K562 (cell line): ENCODE data around the gene SEC22C. TPM values are rescaled to one million over a fixed set of nuclear protein-coding genes. Genes with fewer than 3 reads are reported as not detected.
A peak's percentile ranks its signal among the peaks of the same experiment; 100 is the strongest.

Experiments used
- ATAC-seq: fragments of 200-7000 bp; cut with Tn5 transposase; 3 replicates; pipeline ENCODE4 v1.9.1; 2020; ENCODE audit warnings: moderate library complexity
- BruUV-seq: library from RNA; stranded (reverse); fragments of 400-500 nt; replicated peaks from 2 replicates; lab custom pipeline; 2021; lab: Mats Ljungman, UMichigan
- CTCF ChIA-PET: fragments of 300-600 bp; formaldehyde crosslinking; extraction: SDS; loops from one replicate; lab custom pipeline; 2021; ENCODE audit warnings: low intra/inter-chr PET ratio; lab: Yijun Ruan, JAX
- POLR2A ChIA-PET: fragments of 300-600, 350-650 bp; sonication (Branson Sonifier 250); formaldehyde crosslinking; extraction: SDS; loops from one replicate; lab custom pipeline; 2021; ENCODE audit warnings: antibody characterized with exemption, inconsistent platforms; lab: Yijun Ruan, JAX
- DNase-seq, 4 experiments: peaks; one replicate each; pipeline versions ENCODE4 v3.0.0 to v3.0.0-alpha.2; 2011 to 2018; ENCODE audit warnings: low spot score in 3 of 4, mixed read lengths in 3 of 4; ENCODE audit errors: extremely low read depth in 1 of 4
- FAIRE-seq: peaks from 2 replicates; lab custom pipeline; 2011; peaks lifted over from hg19 to GRCh38; lab: Jason Lieb, UNC
- H2AFZ ChIP-seq: 2 replicates; pipeline ENCODE4 v1.6.0; 2011; ENCODE audit warnings: low read depth, low read length, control low read depth, inconsistent platforms
- H3K27ac ChIP-seq: fragments of 200-600 bp; 3 replicates; pipeline ENCODE4 v1.8.0; 2011; ENCODE audit warnings: low read depth, mild to moderate bottlenecking, control low read depth, inconsistent platforms, low read length, moderate library complexity, mixed read lengths; ENCODE audit errors: extremely low read depth
- H3K27me3 ChIP-seq, 2 experiments: fragments of 300-600 bp in 1 of 2; 2 replicates in 1 of 2; 3 replicates in 1 of 2; pipeline versions ENCODE4 v1.6.0 to v1.8.0; 2011; ENCODE audit warnings: inconsistent platforms in 2 of 2, low read length in 2 of 2, mild to moderate bottlenecking in 1 of 2, mixed read lengths in 1 of 2, moderate library complexity in 1 of 2; ENCODE audit not compliant: control insufficient read depth in 2 of 2, insufficient read depth in 2 of 2
- H3K36me3 ChIP-seq: fragments of 300-600 bp; 3 replicates; pipeline ENCODE4 v1.8.0; 2011; ENCODE audit warnings: mild to moderate bottlenecking, low read length, inconsistent platforms; ENCODE audit not compliant: control insufficient read depth, insufficient read depth
- H3K4me1 ChIP-seq, 2 experiments: fragments of 200-600 bp in 1 of 2; replicated peaks in 1 of 2; 2 replicates in 1 of 2; 3 replicates in 1 of 2; pipeline versions ENCODE4 v1.5.1 to v1.8.0; 2011; ENCODE audit warnings: inconsistent platforms in 2 of 2, low read length in 2 of 2, mild to moderate bottlenecking in 1 of 2, mixed read lengths in 1 of 2, moderate library complexity in 1 of 2; ENCODE audit not compliant: control insufficient read depth in 2 of 2, insufficient read depth in 2 of 2
- H3K4me2 ChIP-seq: 2 replicates; pipeline ENCODE4 v1.6.1; 2011; ENCODE audit warnings: low read length, control low read depth, inconsistent platforms, mixed read lengths; ENCODE audit not compliant: insufficient read depth
- H3K4me3 ChIP-seq: fragments of 200-600 bp; sonication (generic), shearing (Covaris generic); 2 replicates; pipeline ENCODE4 v1.5.1; 2016; ENCODE audit warnings: control low read depth, inconsistent platforms
- H3K79me2 ChIP-seq: fragments of 200-600 bp; 3 replicates; pipeline ENCODE4 v1.8.0; 2011; ENCODE audit warnings: low read length, inconsistent platforms; ENCODE audit not compliant: control insufficient read depth, insufficient read depth
- H3K9ac ChIP-seq, 2 experiments: 2 replicates each; pipeline versions ENCODE4 v1.6.0 to v1.6.1; 2011; ENCODE audit warnings: low read depth in 2 of 2, low read length in 2 of 2, control low read depth in 1 of 2, inconsistent platforms in 1 of 2, mild to moderate bottlenecking in 1 of 2, mixed read lengths in 1 of 2; ENCODE audit not compliant: insufficient read depth in 1 of 2
- H3K9me1 ChIP-seq: one replicate; pipeline ENCODE4 v1.6.0; 2011; ENCODE audit warnings: inconsistent platforms, mild to moderate bottlenecking, low read length, moderate library complexity; ENCODE audit not compliant: control insufficient read depth, insufficient read depth
- H3K9me3 ChIP-seq: replicated peaks from 2 replicates; pipeline ENCODE4 v1.5.1; 2011; ENCODE audit warnings: low read depth, low read length, inconsistent platforms; ENCODE audit not compliant: control insufficient read depth, insufficient read depth
- H4K20me1 ChIP-seq: replicated peaks from 2 replicates; pipeline ENCODE4 v1.6.1; 2011; ENCODE audit warnings: low read length, inconsistent platforms, mixed read lengths; ENCODE audit not compliant: control insufficient read depth, insufficient read depth
- ATF2 ChIP-seq: sonication (generic); formaldehyde crosslinking; IDR thresholded peaks from 2 replicates; pipeline ENCODE4 v1.8.1; 2022; ENCODE audit warnings: missing genetic modification reagents
- BHLHE40 ChIP-seq: IDR thresholded peaks from 2 replicates; pipeline ENCODE4 v1.6.1; 2011; ENCODE audit warnings: low read length, improper control_type of control experiment
- KDM1A ChIP-seq, 2 experiments: fragments of 450-650 bp; IDR thresholded peaks; 2 replicates each; pipeline ENCODE4 v1.6.1; 2016; ENCODE audit warnings: mild to moderate bottlenecking in 2 of 2
- MIER1 ChIP-seq: fragments of 450-650 bp; IDR thresholded peaks from 2 replicates; pipeline ENCODE4 v1.6.1; 2016; ENCODE audit warnings: antibody characterized with exemption, mild to moderate bottlenecking, low read depth
- POLR2H ChIP-seq: IDR thresholded peaks from 2 replicates; pipeline ENCODE4 v1.6.1; 2016; ENCODE audit warnings: missing genetic modification characterization, low read depth, mild to moderate bottlenecking, control low read depth, missing compliant biosample characterization, moderate library complexity
- RAD21 ChIP-seq, 2 experiments: fragments of 250-450 bp in 1 of 2; fragments of 450-650 bp in 1 of 2; sonication (Bioruptor Pico) in 1 of 2; formaldehyde crosslinking in 1 of 2; IDR thresholded peaks in 1 of 2; conservative IDR thresholded peaks in 1 of 2; 2 replicates each; pipeline versions ENCODE4 v1.4.0 to v1.8.0; 2020 to 2022; ENCODE audit warnings: mild to moderate bottlenecking in 2 of 2, moderate library complexity in 1 of 2
- RBFOX2 ChIP-seq: fragments of 200-400 bp; formaldehyde crosslinking; IDR thresholded peaks from 2 replicates; pipeline ENCODE4 v1.6.1; 2017; ENCODE audit warnings: low read depth, mild to moderate bottlenecking, low read length, moderate library complexity
- SMARCE1 ChIP-seq: fragments of 450-650 bp; IDR thresholded peaks from 2 replicates; pipeline ENCODE4 v1.7.1; 2016; ENCODE audit warnings: mild to moderate bottlenecking
- TFE3 ChIP-seq: fragments of 450-650 bp; formaldehyde crosslinking; IDR thresholded peaks from 2 replicates; pipeline ENCODE4 v1.4.0; 2020; ENCODE audit warnings: mild to moderate bottlenecking, mixed read lengths
- ZNF507 ChIP-seq: conservative IDR thresholded peaks from 2 replicates; pipeline ENCODE4 v1.6.1; 2017; ENCODE audit warnings: missing genetic modification characterization, missing compliant biosample characterization
- ZNF592 ChIP-seq: fragments of 450-650 bp; IDR thresholded peaks from 2 replicates; pipeline ENCODE4 v1.6.1; 2017; ENCODE audit warnings: antibody characterized with exemption, mild to moderate bottlenecking
- WGBS: fragments of 100-300 bp; shearing (Covaris generic); methylation state at CpG from one replicate; pipeline ENCODE4 v1.1.6; 2016; ENCODE audit warnings: low coverage, mixed read lengths; ENCODE audit not compliant: insufficient coverage; ENCODE audit errors: missing lambda C conversion rate; 5-methylcytosine and 5-hydroxymethylcytosine counted together
- in situ Hi-C: fragments of 300-500 bp; cut with MboI; formaldehyde crosslinking; loops from 4 replicates; pipeline ENCODE4 v1.15.0; 2018; ENCODE audit warnings: inconsistent platforms, mixed read lengths
- intact Hi-C: fragments of 100-400 bp; cut with micrococcal nuclease; formaldehyde crosslinking; loops from 2 replicates; pipeline ENCODE4 v1.14.2; 2022
- polyA plus RNA-seq, 8 experiments: library from polyadenylated mRNA; depleted of rRNA in 4 of 8; stranded (reverse) in 5 of 8; unstranded in 3 of 8; fragments of >200 nt; fragmentation: Nextera tagmentation in 2 of 8; fragmentation: Illumina TruSeq in 1 of 8; extraction: Ambion mirVana in 2 of 8; extraction: Trizol in 1 of 8; gene quantifications; 2 replicates each; pipeline versions ENCODE4 v1.2.1 to v1.2.3, GENCODE V29; 2011 to 2014; ENCODE audit warnings: inconsistent platforms in 1 of 8, missing spikeins in 1 of 8
- total RNA-seq, 7 experiments: library from RNA; depleted of rRNA in 6 of 7; stranded (reverse); fragments of >200 nt in 6 of 7; fragmentation: Illumina TruSeq in 2 of 7; extraction: Trizol in 2 of 7; gene quantifications; 2 replicates each; pipeline versions ENCODE4 v1.2.1 to v1.2.3, GENCODE V29; 2011 to 2021; ENCODE audit warnings: low replicate concordance in 1 of 7

SEC22C gene
- total and polyA plus RNA-seq, 9 of the 15 experiments (the other 6 are each of a cell fraction or from before 2014, with no cell fraction given) = 35.6 to 68.4 (median 50.7) TPM

- FAIRE-seq (no peak), ATAC-seq (peak; percentile 50), DNase-seq (peak in 2 of 4 experiments; percentile 36 to 39)
- intact Hi-C loops = no loop called here
- 45% methylated on average over 3 of the region's 3 CpGs for WGBS
- Histone ChIP-seq H3K27me3 (no peaks in the 10 kb centered on the region), H4K20me1 (no peaks in the 10 kb centered on the region; the same call in 1 of the 2 replicates), H3K27ac (no peak overlapping the region), H3K9me1 (peaks cover 5% of the 10 kb centered on the region), H3K4me3 (no peak overlapping the region), H3K9me3 (no peaks in the 10 kb centered on the region), H3K79me2 (no peaks in the 10 kb centered on the region), H3K9ac (no peak overlapping the region), H2AFZ (no peak overlapping the region), H3K4me1 (no peaks in the 10 kb centered on the region; a peak in 2 of 5 replicates), H3K4me2 (no peak overlapping the region), H3K36me3 (peaks cover 87% of the 10 kb centered on the region)
- BruUV-seq = no TSS peak
- ChIA-PET POLR2A (interaction anchor here (1.4 kb wide), 1 partner anchor 9 kb away, joined by 8 read pairs; no protein-coding TSS in a partner anchor), CTCF (no interaction called here)
- in situ Hi-C loops = no loop called here
- TF ChIP-seq BHLHE40 (peak; percentile 13; the same call in 1 of the 2 replicates), KDM1A (IDR thresholded peaks at IDR 0.05) (0 out of 4 replicates have a peak, but pooled peaks of 1 of the 2 experiments have one; percentile 37), RAD21 (CRISPR knock-in tag; conservative IDR thresholded peaks at IDR 0.05 in 1 of 2, IDR thresholded peaks at IDR 0.05 in 1 of 2) (0 out of 4 replicates have a peak, but pooled peaks of 1 of the 2 experiments have one; percentile 7), ZNF592 (no peak), RBFOX2 (no peak), ATF2 (CRISPR knock-in tag) (no peak), POLR2H (tag) (no peak), SMARCE1 (no peak; the same call in 1 of the 2 replicates), MIER1 (no peak), TFE3 (CRISPR knock-in tag) (no peak), ZNF507 (tag) (no peak)
These were observed 19.5 kb downstream of the SEC22C start for GRCh38 chr3:42562047-42562907.
